PC-9 (cell line): ENCODE measurements around the gene RPS6KA5. TPM values are rescaled to one million over a fixed set of nuclear protein-coding genes. Genes with fewer than 3 reads are reported as not detected.
"Not testable (repeated sequence)": the region's sequence is repeated elsewhere in the genome, so short reads cannot be mapped to it uniquely, and the experiment has no call there.

ENCODE experiments used
- BruUV-seq: library from RNA; stranded (reverse); fragments of 400-500 nt; replicated peaks from 2 replicates; lab custom pipeline; 2021; lab: Mats Ljungman, UMichigan
- CTCF ChIA-PET: fragments of 300-600 bp; sonication (Branson Sonifier 250); formaldehyde crosslinking; loops from one replicate; lab custom pipeline; 2022; ENCODE audit warnings: antibody characterized with exemption; lab: Charles Lee
- POLR2A ChIA-PET: fragments of 300-600 bp; sonication (Branson Sonifier 250); formaldehyde crosslinking; loops from one replicate; lab custom pipeline; 2022; ENCODE audit warnings: antibody characterized with exemption; ENCODE audit not compliant: unreplicated experiment; lab: Charles Lee
- DNase-seq, 2 experiments: peaks; one replicate each; pipeline versions ENCODE4 v3.0.0 to v3.0.0-alpha.2; 2015 to 2022; ENCODE audit warnings: mixed read lengths in 1 of 2
- H2AFZ ChIP-seq: fragments of 200-600 bp; sonication (generic); 2 replicates; pipeline ENCODE4 v1.8.1; 2017; ENCODE audit warnings: antibody characterized with exemption
- H3F3A ChIP-seq: fragments of 200-600 bp; sonication (generic); 2 replicates; pipeline ENCODE4 v1.8.1; 2017; ENCODE audit warnings: antibody characterized with exemption, mild to moderate bottlenecking, low read depth; ENCODE audit not compliant: insufficient read depth
- H3K27ac ChIP-seq: fragments of 200-600 bp; sonication (generic); 2 replicates; pipeline ENCODE4 v1.6.1; 2016; ENCODE audit warnings: mixed run types
- H3K27me3 ChIP-seq: fragments of 200-600 bp; sonication (generic); 2 replicates; pipeline ENCODE4 v1.6.1; 2016; ENCODE audit warnings: low read depth, mixed run types; ENCODE audit not compliant: insufficient read depth
- H3K36me3 ChIP-seq: fragments of 200-600 bp; sonication (generic); 2 replicates; pipeline ENCODE4 v1.6.1; 2016; ENCODE audit warnings: low read depth, mixed run types
- H3K4me1 ChIP-seq: fragments of 200-600 bp; sonication (generic); replicated peaks from 2 replicates; pipeline ENCODE4 v1.6.1; 2016; ENCODE audit warnings: mixed run types; ENCODE audit not compliant: insufficient read depth
- H3K4me2 ChIP-seq: fragments of 200-600 bp; sonication (generic); 2 replicates; pipeline ENCODE4 v1.6.1; 2017; ENCODE audit warnings: mixed run types
- H3K4me3 ChIP-seq: fragments of 200-600 bp; sonication (generic); 2 replicates; pipeline ENCODE4 v1.6.1; 2016; ENCODE audit warnings: mixed run types
- H3K79me2 ChIP-seq: fragments of 200-600 bp; sonication (generic); 2 replicates; pipeline ENCODE4 v1.6.1; 2017; ENCODE audit warnings: low read depth, mixed run types
- H3K9me2 ChIP-seq: fragments of 200-600 bp; sonication (generic); 2 replicates; pipeline ENCODE4 v1.8.1; 2017; ENCODE audit warnings: mild to moderate bottlenecking; ENCODE audit not compliant: insufficient read depth
- H3K9me3 ChIP-seq: fragments of 200-600 bp; sonication (generic); 2 replicates; pipeline ENCODE4 v1.8.1; 2016; ENCODE audit warnings: low read depth; ENCODE audit not compliant: insufficient read depth
- H4K20me1 ChIP-seq: fragments of 200-600 bp; sonication (generic); 2 replicates; pipeline ENCODE4 v1.8.1; 2017; ENCODE audit not compliant: insufficient read depth
- EZH2 ChIP-seq: fragments of 200-600 bp; sonication (generic); IDR thresholded peaks from 2 replicates; pipeline ENCODE4 v1.8.0; 2017; ENCODE audit warnings: antibody characterized with exemption, low read depth
- intact Hi-C: fragments of 100-400 bp; cut with micrococcal nuclease; formaldehyde crosslinking; loops from one replicate; pipeline ENCODE4 v1.10.0; 2022; ENCODE audit not compliant: unreplicated experiment
- total RNA-seq: library from RNA; stranded (reverse); gene quantifications from 2 replicates; pipeline ENCODE4 v1.2.3, GENCODE V29; 2021
- TF ChIP-seq, protein P1 (sequence below): fragments of 200-600 bp; sonication (generic); conservative IDR thresholded peaks from 2 replicates; pipeline ENCODE4 v1.6.1; 2017; ENCODE audit warnings: mixed run types, antibody characterized with exemption, mild to moderate bottlenecking, moderate library complexity

RPS6KA5 gene
- total RNA-seq, 1 experiment from 2014 or later = 3.5 TPM

DNA sequence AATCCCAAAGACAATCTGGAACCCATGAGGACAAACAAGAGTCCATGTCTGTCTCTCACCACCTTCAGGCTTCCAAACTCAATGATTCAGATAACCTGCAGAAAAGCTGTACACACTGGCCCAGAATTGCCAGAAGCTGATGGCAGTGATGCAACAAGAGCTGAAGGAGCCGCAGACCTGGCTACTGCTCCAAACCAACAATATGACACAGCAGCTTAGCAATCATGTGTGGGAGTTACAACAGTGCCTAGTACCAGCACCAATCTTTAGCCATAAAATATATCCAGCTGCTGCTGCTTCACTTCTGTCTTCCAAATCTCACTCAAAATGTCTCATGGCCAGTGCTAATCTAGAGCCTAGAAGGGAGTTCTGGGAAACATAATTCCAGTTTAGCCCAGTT, 22.0 kb downstream of the RPS6KA5 start:
- no peaks in the 10 kb centered on the region for H3K9me2 ChIP-seq
- DNase-seq = no peak
- H3K4me2 ChIP-seq = no peak overlapping the region
- intact Hi-C loops = no loop called here
- H3K79me2 ChIP-seq = no peaks in the 10 kb centered on the region
- no peak overlapping the region for H3K27ac ChIP-seq
- POLR2A ChIA-PET = no interaction called here
- H3K27me3 ChIP-seq = no peaks in the 10 kb centered on the region
- H3K4me1 ChIP-seq = no peaks in the 10 kb centered on the region
- H2AFZ ChIP-seq = no peak overlapping the region
- H3K36me3 ChIP-seq = no peaks in the 10 kb centered on the region
- no peak for TF ChIP-seq EZH2
- TF ChIP-seq, protein P1, sequence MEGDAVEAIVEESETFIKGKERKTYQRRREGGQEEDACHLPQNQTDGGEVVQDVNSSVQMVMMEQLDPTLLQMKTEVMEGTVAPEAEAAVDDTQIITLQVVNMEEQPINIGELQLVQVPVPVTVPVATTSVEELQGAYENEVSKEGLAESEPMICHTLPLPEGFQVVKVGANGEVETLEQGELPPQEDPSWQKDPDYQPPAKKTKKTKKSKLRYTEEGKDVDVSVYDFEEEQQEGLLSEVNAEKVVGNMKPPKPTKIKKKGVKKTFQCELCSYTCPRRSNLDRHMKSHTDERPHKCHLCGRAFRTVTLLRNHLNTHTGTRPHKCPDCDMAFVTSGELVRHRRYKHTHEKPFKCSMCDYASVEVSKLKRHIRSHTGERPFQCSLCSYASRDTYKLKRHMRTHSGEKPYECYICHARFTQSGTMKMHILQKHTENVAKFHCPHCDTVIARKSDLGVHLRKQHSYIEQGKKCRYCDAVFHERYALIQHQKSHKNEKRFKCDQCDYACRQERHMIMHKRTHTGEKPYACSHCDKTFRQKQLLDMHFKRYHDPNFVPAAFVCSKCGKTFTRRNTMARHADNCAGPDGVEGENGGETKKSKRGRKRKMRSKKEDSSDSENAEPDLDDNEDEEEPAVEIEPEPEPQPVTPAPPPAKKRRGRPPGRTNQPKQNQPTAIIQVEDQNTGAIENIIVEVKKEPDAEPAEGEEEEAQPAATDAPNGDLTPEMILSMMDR = no peak
- BruUV-seq = no TSS peak
- H3K9me3 ChIP-seq = no peaks in the 10 kb centered on the region
- H3F3A ChIP-seq = no peaks in the 10 kb centered on the region
- CTCF ChIA-PET = no interaction called here
- no peak overlapping the region for H3K4me3 ChIP-seq
- no peaks in the 10 kb centered on the region for H4K20me1 ChIP-seq

DNA sequence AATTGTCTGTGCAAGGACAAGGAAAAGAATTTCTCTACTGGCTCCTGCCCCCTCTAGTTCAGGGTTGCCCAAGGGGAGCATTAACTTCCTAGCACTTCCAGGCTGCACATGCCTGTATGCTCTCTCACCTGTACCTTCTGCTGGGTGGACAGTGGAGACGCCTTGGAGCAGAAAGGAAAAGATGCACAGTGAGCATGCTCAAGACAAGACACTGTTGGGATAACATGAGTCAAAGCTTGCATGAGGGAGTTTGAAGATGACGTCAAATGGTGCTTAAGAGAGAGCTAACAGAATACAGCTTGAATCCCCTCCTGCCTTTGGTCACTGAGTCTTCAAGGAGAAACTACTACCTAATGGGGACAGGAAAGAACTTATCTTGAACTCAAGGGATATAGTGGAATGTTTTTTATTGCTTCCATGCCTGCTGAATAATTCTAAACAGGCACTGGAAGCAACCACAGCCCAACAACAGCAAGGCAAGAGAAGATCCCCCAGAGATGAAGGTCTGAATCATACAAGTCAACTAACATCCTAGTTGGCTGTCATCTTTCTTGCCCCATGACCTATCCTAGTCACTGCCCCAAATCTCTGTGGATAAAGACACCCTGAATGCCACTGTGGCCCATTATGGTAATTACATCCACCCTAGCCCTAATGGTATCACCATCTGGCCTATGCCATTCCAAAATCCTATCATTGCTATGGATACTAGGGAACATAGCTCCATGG, 23.5 kb downstream of the RPS6KA5 start:
- Histone ChIP-seq H3K4me2 (no peak overlapping the region), H3K4me1 (no peaks in the 10 kb centered on the region), H3K36me3 (no peaks in the 10 kb centered on the region), H3K27me3 (no peaks in the 10 kb centered on the region), H3K9me2 (no peaks in the 10 kb centered on the region), H3K27ac (no peak overlapping the region), H4K20me1 (no peaks in the 10 kb centered on the region), H3K4me3 (no peak overlapping the region), H3K79me2 (no peaks in the 10 kb centered on the region), H2AFZ (no peak overlapping the region), H3F3A (no peaks in the 10 kb centered on the region), H3K9me3 (no peaks in the 10 kb centered on the region)
- no peak for DNase-seq
- no TSS peak for BruUV-seq
- ChIA-PET POLR2A (no interaction called here), CTCF (no interaction called here)
- intact Hi-C loops = no loop called here
- TF ChIP-seq, protein P1 = no peak
- TF ChIP-seq EZH2 = no peak

DNA sequence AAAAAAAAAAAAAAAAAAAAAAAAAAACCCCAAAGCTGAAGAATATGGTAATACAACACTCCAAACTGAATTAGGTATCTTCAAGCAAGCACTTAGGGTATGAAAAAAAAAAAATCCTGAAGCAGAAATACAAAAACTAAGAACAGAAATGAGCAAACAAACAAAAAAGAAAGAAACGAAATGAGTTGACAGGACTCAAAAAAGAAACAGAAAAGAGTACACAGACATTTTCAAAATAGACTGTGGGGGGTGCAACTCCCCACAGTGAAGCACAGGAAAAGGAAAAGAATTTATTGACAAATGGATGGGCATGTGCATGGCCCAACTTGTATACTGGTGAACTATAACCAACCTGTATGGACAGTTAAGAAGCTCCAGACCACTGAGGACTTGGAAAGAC, 24.6 kb downstream of the RPS6KA5 start:
- Histone ChIP-seq H3K4me1 (no peaks in the 10 kb centered on the region), H2AFZ (no peak overlapping the region), H3K27me3 (no peaks in the 10 kb centered on the region), H3K79me2 (no peaks in the 10 kb centered on the region), H3K27ac (no peak overlapping the region), H3K4me2 (no peak overlapping the region), H3K4me3 (no peak overlapping the region), H3F3A (no peaks in the 10 kb centered on the region), H3K36me3 (no peaks in the 10 kb centered on the region), H3K9me2 (no peaks in the 10 kb centered on the region), H3K9me3 (no peaks in the 10 kb centered on the region), H4K20me1 (no peaks in the 10 kb centered on the region)
- POLR2A ChIA-PET = no interaction called here
- CTCF ChIA-PET = no interaction called here
- no peak for TF ChIP-seq EZH2
- TF ChIP-seq, protein P1 = no peak
- intact Hi-C loops = no loop called here
- BruUV-seq = no TSS peak
- no peak for DNase-seq

DNA sequence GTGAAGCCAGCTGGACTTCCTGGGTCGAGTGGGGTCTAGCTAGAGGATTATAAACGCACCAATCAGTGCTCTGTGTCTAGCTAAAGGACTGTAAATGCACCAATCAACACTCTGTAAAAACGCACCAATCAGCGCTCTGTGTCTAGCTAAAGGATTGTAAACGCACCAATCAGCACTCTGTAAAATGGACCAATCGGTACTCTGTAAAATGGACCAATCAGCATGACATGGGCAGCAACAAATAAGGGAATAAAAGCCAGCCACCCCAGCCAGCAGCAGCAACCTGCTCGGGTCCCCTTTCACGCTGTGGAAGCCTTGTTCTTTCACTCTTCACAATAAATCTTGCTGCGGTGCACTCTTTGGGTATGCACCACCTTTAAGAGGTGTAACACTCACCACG, 26.1 kb downstream of the RPS6KA5 start:
- H4K20me1 ChIP-seq, H3K36me3 ChIP-seq, H3K9me2 ChIP-seq, H3K9me3 ChIP-seq, H2AFZ ChIP-seq, intact Hi-C loops, H3F3A ChIP-seq, H3K4me3 ChIP-seq, BruUV-seq, CTCF ChIA-PET, H3K27ac ChIP-seq, H3K27me3 ChIP-seq, H3K79me2 ChIP-seq, H3K4me1 ChIP-seq, H3K4me2 ChIP-seq, DNase-seq: not testable (repeated sequence)
- POLR2A ChIA-PET = interaction anchor here (0.6 kb wide), 1 partner anchor 48 kb away, joined by 13 read pairs; no protein-coding TSS in a partner anchor
